Neural progenitor cell (in vitro differentiated cells): ENCODE data around the gene MDH2. TPM values are rescaled to one million over a fixed set of nuclear protein-coding genes. Genes with fewer than 3 reads are reported as not detected.

Experiments used
- DNase-seq: peaks from one replicate; pipeline ENCODE4 v3.0.0-alpha.2; 2016; ENCODE audit warnings: low spot score
- H2AFZ ChIP-seq: fragments of 200-600 bp; sonication (generic); replicated peaks from 2 replicates; pipeline ENCODE4 v1.6.1; 2016; ENCODE audit warnings: antibody characterized with exemption
- H3F3A ChIP-seq: fragments of 200-600 bp; sonication (generic); 2 replicates; pipeline ENCODE4 v1.6.1; 2016; ENCODE audit warnings: antibody characterized with exemption, low read depth
- H3K27ac ChIP-seq: fragments of 200-600 bp; sonication (generic); 2 replicates; pipeline ENCODE4 v1.5.1; 2016; ENCODE audit warnings: mild to moderate bottlenecking
- H3K27me3 ChIP-seq: fragments of 200-600 bp; sonication (generic); 2 replicates; pipeline ENCODE4 v1.6.1; 2016; ENCODE audit warnings: mild to moderate bottlenecking, moderate library complexity
- H3K36me3 ChIP-seq: fragments of 200-600 bp; sonication (generic); 2 replicates; pipeline ENCODE4 v1.5.1; 2016
- H3K4me1 ChIP-seq: fragments of 200-600 bp; sonication (generic); 2 replicates; pipeline ENCODE4 v1.6.1; 2016; ENCODE audit warnings: mixed run types
- H3K4me2 ChIP-seq: fragments of 200-600 bp; sonication (generic); 2 replicates; pipeline ENCODE4 v1.6.1; 2016
- H3K4me3 ChIP-seq: fragments of 200-600 bp; sonication (generic); 2 replicates; pipeline ENCODE4 v1.5.1; 2016
- H3K79me2 ChIP-seq: fragments of 200-600 bp; sonication (generic); 2 replicates; pipeline ENCODE4 v1.6.1; 2016; ENCODE audit warnings: low read depth
- H3K9ac ChIP-seq: fragments of 200-600 bp; sonication (generic); 2 replicates; pipeline ENCODE4 v1.6.1; 2016
- H3K9me3 ChIP-seq: fragments of 200-600 bp; sonication (generic); 2 replicates; pipeline ENCODE4 v1.5.1; 2016; ENCODE audit warnings: low read depth
- H4K20me1 ChIP-seq: fragments of 200-600 bp; sonication (generic); 2 replicates; pipeline ENCODE4 v1.6.1; 2016; ENCODE audit warnings: low read depth
- H3K27ac Mint-ChIP-seq: 3 replicates; pipeline ENCODE4 v1.8.0; 2021; ENCODE audit warnings: mixed read lengths
- H3K27me3 Mint-ChIP-seq: 2 replicates; pipeline ENCODE4 v1.8.0; 2022; ENCODE audit warnings: low read depth, mild to moderate bottlenecking, inconsistent platforms, moderate library complexity, mixed read lengths; ENCODE audit not compliant: insufficient read depth
- H3K36me3 Mint-ChIP-seq: 3 replicates; pipeline ENCODE4 v1.8.0; 2021; ENCODE audit warnings: mixed read lengths
- H3K4me1 Mint-ChIP-seq: 3 replicates; pipeline ENCODE4 v1.8.0; 2021; ENCODE audit warnings: mixed read lengths
- H3K4me3 Mint-ChIP-seq: 3 replicates; pipeline ENCODE4 v1.8.0; 2021; ENCODE audit warnings: mild to moderate bottlenecking, moderate library complexity, mixed read lengths
- H3K9me3 Mint-ChIP-seq: 3 replicates; pipeline ENCODE4 v1.8.0; 2020; ENCODE audit warnings: mixed read lengths
- CTCF ChIP-seq: fragments of 200-600 bp; sonication (generic); IDR thresholded peaks from 2 replicates; pipeline ENCODE4 v1.5.1; 2017; ENCODE audit warnings: antibody characterized with exemption, mild to moderate bottlenecking
- EZH2 ChIP-seq: fragments of 200-600 bp; sonication (generic); IDR thresholded peaks from 2 replicates; pipeline ENCODE4 v1.6.1; 2017; ENCODE audit warnings: antibody characterized with exemption, mild to moderate bottlenecking, moderate library complexity
- EZH2phosphoT487 ChIP-seq: fragments of 200-600 bp; sonication (generic); IDR thresholded peaks from 2 replicates; pipeline ENCODE4 v1.6.1; 2017; ENCODE audit warnings: antibody characterized with exemption
- total RNA-seq: library from RNA; depleted of rRNA; stranded (reverse); fragments of >200 nt; gene quantifications from 2 replicates; pipeline ENCODE4 v1.2.3, GENCODE V29; 2015; ENCODE audit warnings: low replicate concordance

MDH2 gene
- total RNA-seq, 1 donor from 2014 or later, result 51.5 TPM

DNA sequence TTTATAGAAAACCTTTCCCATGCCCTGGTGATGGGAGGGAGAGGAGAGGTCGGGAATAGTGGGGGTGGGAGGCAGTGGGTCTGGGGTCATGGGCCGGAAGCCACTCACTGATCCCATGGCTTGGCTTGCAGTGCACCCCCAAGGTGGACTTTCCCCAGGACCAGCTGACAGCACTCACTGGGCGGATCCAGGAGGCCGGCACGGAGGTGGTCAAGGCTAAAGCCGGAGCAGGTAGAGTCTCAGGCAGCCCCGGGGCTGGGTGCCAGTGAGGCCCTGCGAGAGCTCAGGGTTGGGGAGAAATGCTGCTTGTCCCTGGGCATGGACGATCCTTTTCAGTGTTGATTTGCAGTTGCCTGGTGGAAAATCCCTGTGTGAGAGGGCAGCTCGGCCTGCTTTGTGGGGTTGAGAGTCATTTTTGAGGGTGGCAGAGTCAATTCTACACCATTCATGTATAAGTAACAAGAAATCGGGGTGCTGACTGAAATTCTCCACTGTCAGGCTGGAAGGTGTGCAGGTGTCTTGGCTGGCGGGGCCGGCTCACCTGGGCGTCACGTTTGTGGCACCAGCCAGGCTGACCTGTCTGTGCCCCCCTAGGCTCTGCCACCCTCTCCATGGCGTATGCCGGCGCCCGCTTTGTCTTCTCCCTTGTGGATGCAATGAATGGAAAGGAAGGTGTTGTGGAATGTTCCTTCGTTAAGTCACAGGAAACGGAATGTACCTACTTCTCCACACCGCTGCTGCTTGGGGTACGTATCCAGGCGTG, 16.5 kb downstream of the MDH2 start:
- Mint-ChIP-seq H3K4me1 (no peaks in the 10 kb centered on the region), H3K4me3 (no peak overlapping the region), H3K27me3 (no peaks in the 10 kb centered on the region), H3K9me3 (no peaks in the 10 kb centered on the region), H3K36me3 (peaks cover 32% of the 10 kb centered on the region), H3K27ac (no peak overlapping the region)
- TF ChIP-seq EZH2, result no peak
- H3K27ac ChIP-seq, result no peak overlapping the region
- H3K4me3 ChIP-seq, result no peak overlapping the region
- H3K79me2 ChIP-seq, result no peaks in the 10 kb centered on the region
- no peak overlapping the region for H3K4me2 ChIP-seq
- no peaks in the 10 kb centered on the region for H4K20me1 ChIP-seq
- H3K4me1 ChIP-seq, result no peaks in the 10 kb centered on the region
- no peak for DNase-seq
- H3K9me3 ChIP-seq, result no peaks in the 10 kb centered on the region
- no peaks in the 10 kb centered on the region for H3K27me3 ChIP-seq
- no peaks in the 10 kb centered on the region for H3F3A ChIP-seq
- no peak overlapping the region for H2AFZ ChIP-seq
- no peaks in the 10 kb centered on the region for H3K36me3 ChIP-seq
- no peak overlapping the region for H3K9ac ChIP-seq

- Mint-ChIP-seq H3K4me1 (no peaks in the 10 kb centered on the region), H3K4me3 (no peak overlapping the region), H3K9me3 (no peaks in the 10 kb centered on the region), H3K27me3 (no peaks in the 10 kb centered on the region), H3K36me3 (peaks cover 29% of the 10 kb centered on the region), H3K27ac (no peak overlapping the region)
- DNase-seq, result no peak
- Histone ChIP-seq H3K27ac (no peak overlapping the region), H3K79me2 (no peaks in the 10 kb centered on the region), H3K9me3 (no peaks in the 10 kb centered on the region), H3K36me3 (no peaks in the 10 kb centered on the region), H4K20me1 (no peaks in the 10 kb centered on the region), H3K4me1 (no peaks in the 10 kb centered on the region), H2AFZ (no peak overlapping the region), H3K27me3 (no peaks in the 10 kb centered on the region), H3K9ac (no peak overlapping the region), H3K4me2 (no peak overlapping the region), H3F3A (no peaks in the 10 kb centered on the region), H3K4me3 (no peak overlapping the region)
- TF ChIP-seq EZH2phosphoT487, result no peak
- no peak for TF ChIP-seq EZH2
- TF ChIP-seq CTCF, result no peak
These were observed 17.2 kb downstream of the MDH2 start for GRCh38 chr7:76065016-76065612.

DNA sequence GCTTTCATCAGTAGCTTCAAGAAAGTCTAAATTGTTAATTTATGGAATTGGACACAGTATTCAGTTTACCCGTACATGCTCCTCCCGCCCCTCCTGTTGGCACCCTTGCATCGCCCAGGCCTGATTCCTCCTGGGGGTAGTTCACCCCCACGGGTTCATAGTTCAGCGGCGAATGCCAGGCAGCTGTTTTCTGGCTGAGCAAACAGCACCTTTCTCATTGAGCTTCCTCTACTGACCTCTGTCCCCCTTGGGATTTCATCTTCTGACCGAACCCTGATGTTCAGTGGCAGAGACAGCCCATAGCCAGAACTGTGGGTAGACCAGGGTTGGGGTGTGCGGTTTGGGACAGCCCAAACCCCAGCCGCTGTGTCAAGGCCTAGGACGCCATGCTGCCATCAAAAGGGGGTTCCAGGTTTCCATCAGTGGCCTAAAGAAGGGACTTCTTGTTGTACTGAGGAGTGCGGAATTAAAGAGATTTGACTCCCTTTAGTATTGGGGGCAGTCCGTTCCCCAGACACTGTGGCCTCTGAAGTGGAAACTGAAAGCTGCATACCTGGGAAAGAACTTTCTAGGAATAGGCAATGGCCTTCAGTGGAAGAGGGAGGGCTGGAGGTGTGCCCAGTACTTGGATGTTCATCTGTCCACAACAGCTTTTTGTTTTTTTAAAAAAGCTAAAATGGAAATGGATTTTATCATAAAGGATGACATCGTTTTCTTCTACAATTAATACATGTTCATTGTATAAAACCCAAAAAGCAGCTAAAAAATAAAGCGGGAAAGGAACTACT, 19.0 kb downstream of the MDH2 start:
- no peak for TF ChIP-seq CTCF
- TF ChIP-seq EZH2phosphoT487, result no peak
- TF ChIP-seq EZH2, result no peak
- H3K27me3 Mint-ChIP-seq, result no peaks in the 10 kb centered on the region
- H3F3A ChIP-seq, result no peaks in the 10 kb centered on the region
- no peaks in the 10 kb centered on the region for H3K9me3 Mint-ChIP-seq
- no peak overlapping the region for H3K4me3 ChIP-seq
- H2AFZ ChIP-seq, result no peak overlapping the region
- H3K9me3 ChIP-seq, result no peaks in the 10 kb centered on the region
- no peak overlapping the region for H3K4me3 Mint-ChIP-seq
- H3K27me3 ChIP-seq, result no peaks in the 10 kb centered on the region
- no peaks in the 10 kb centered on the region for H4K20me1 ChIP-seq
- H3K27ac Mint-ChIP-seq, result no peak overlapping the region
- no peak for DNase-seq
- H3K36me3 ChIP-seq, result no peaks in the 10 kb centered on the region
- H3K9ac ChIP-seq, result no peak overlapping the region
- H3K4me1 ChIP-seq, result peaks cover 7% of the 10 kb centered on the region
- H3K4me1 Mint-ChIP-seq, result peaks cover 8% of the 10 kb centered on the region
- H3K27ac ChIP-seq, result no peak overlapping the region
- H3K79me2 ChIP-seq, result no peaks in the 10 kb centered on the region
- peaks cover 24% of the 10 kb centered on the region for H3K36me3 Mint-ChIP-seq
- H3K4me2 ChIP-seq, result no peak overlapping the region
